Measurements from ENCODE around the gene OTOG. TPM values are rescaled to one million over a fixed set of nuclear protein-coding genes. Genes with fewer than 3 reads are reported as not detected.
A peak's percentile ranks its signal among the peaks of the same experiment; 100 is the strongest.

OTOG gene
- total and polyA plus RNA-seq, 2 of the 8 experiments (the other 6 are each of a cell fraction or from before 2014, with no cell fraction given): 0.41 to 1.5 TPM

GRCh38 chr11:17574141-17575091, 27.4 kb downstream of the OTOG start:
- no peak overlapping the region for H4K5ac ChIP-seq (ENCODE audit: insufficient read length, low read depth, low read length)
- POLR2A ChIA-PET (ENCODE audit: partially characterized antibody): no interaction called here
- TF ChIP-seq RFX5 (IDR thresholded peaks at IDR 0.05; ENCODE audit: borderline replicate concordance, low read depth, low read length): no peak
- no peak for TF ChIP-seq SIX5 (IDR thresholded peaks at IDR 0.05; ENCODE audit: low read depth, low read length)
- no peak for TF ChIP-seq ATF2 (IDR thresholded peaks at IDR 0.05; ENCODE audit: low read length)
- no peak for TF ChIP-seq CEBPB (IDR thresholded peaks at IDR 0.05; ENCODE audit: low read depth, low read length)
- no peak for TF ChIP-seq NANOG (IDR thresholded peaks at IDR 0.05; ENCODE audit: insufficient read depth, low read depth, low read length, poor library complexity, severe bottlenecking)
- no peak for TF ChIP-seq JUND (IDR thresholded peaks at IDR 0.05; ENCODE audit: low read length)
- no peak for TF ChIP-seq TAF1 (IDR thresholded peaks at IDR 0.05; ENCODE audit: low read depth, low read length)
- no peak for TF ChIP-seq RXRA (IDR thresholded peaks at IDR 0.05; ENCODE audit: insufficient read depth, low read depth, low read length)
- TF ChIP-seq ZNF274 (IDR thresholded peaks at IDR 0.05; ENCODE audit: borderline replicate concordance, extremely low read depth, low read length): no peak
- no peak for TF ChIP-seq HDAC6 (IDR thresholded peaks at IDR 0.05; ENCODE audit: low read depth, low read length)

More at GRCh38 chr11:17574141-17575091, 27.4 kb downstream of the OTOG start:
- Histone ChIP-seq H2AFZ (ENCODE audit: low read length) (no peak overlapping the region), H3K36me3 (ENCODE audit: control insufficient read depth in 2 of 4, insufficient read depth in 4 of 4, low read length in 3 of 4) (no peaks in the 10 kb centered on the region), H2AK5ac (ENCODE audit: low read depth, low read length) (no peak overlapping the region), H3K9ac (replicated peaks in 1 of 4; ENCODE audit: extremely low read depth in 1 of 4, low read depth in 3 of 4, low read length in 3 of 4) (no peak overlapping the region), H3K4me1 (replicated peaks in 1 of 4; ENCODE audit: control insufficient read depth in 3 of 4, insufficient read depth in 4 of 4, low read length in 3 of 4) (peaks cover 0 to 6% (median 2%) of the 10 kb centered on the region in 4 experiments; a peak in 5 of 7 replicates), H3K4me3 (ENCODE audit: extremely low read depth in 1 of 4, insufficient read depth in 2 of 4, low read depth in 3 of 4, low read length in 4 of 4) (no peak overlapping the region), H4K20me1 (replicated peaks in 1 of 2; ENCODE audit: control insufficient read depth in 1 of 2, insufficient read depth in 2 of 2, low read length in 2 of 2) (peaks cover 0 to 10% of the 10 kb centered on the region in 2 experiments), H3K23ac (ENCODE audit: insufficient read length) (no peak overlapping the region), H3K27ac (ENCODE audit: low read depth, low read length) (no peak overlapping the region), H3K27me3 (replicated peaks in 1 of 4; ENCODE audit: control insufficient read depth in 3 of 4, extremely low read depth in 1 of 4, insufficient read depth in 3 of 4, low read length in 3 of 4) (no peaks in the 10 kb centered on the region), H2BK20ac (ENCODE audit: low read length) (no peak overlapping the region), H2BK5ac (ENCODE audit: low read depth, low read length) (no peak overlapping the region), H3K56ac (replicated peaks; ENCODE audit: insufficient read length, low read depth, low read length) (no peak overlapping the region), H3K4me2 (ENCODE audit: insufficient read depth in 1 of 2, low read depth in 2 of 2, low read length in 2 of 2) (no peak overlapping the region), H3K79me1 (ENCODE audit: low read depth, low read length) (no peaks in the 10 kb centered on the region), H3K4ac (replicated peaks; ENCODE audit: insufficient read length, low read depth, low read length) (no peak overlapping the region), H2BK120ac (replicated peaks; ENCODE audit: low read depth, low read length) (no peak overlapping the region), H4K8ac (ENCODE audit: extremely low read depth, insufficient read depth, low read length) (peak overlapping the region; percentile 12), H3K14ac (ENCODE audit: insufficient read length) (no peak overlapping the region), H3K18ac (ENCODE audit: extremely low read depth, low read length) (no peak overlapping the region), H3K79me2 (ENCODE audit: control insufficient read depth in 1 of 2, insufficient read depth in 2 of 2, low read length in 2 of 2) (no peaks in the 10 kb centered on the region), H2BK12ac (ENCODE audit: low read depth, low read length) (0 out of 2 replicates have a peak overlapping the region, but pooled peaks have one; percentile 17), H2BK15ac (ENCODE audit: low read length) (no peak overlapping the region), H3K23me2 (ENCODE audit: low read depth, low read length) (no peaks in the 10 kb centered on the region), H3K9me3 (ENCODE audit: insufficient read depth in 2 of 2, low read depth in 1 of 2, low read length in 1 of 2) (no peaks in the 10 kb centered on the region), H4K91ac (replicated peaks; ENCODE audit: insufficient read length, low read length) (no peak overlapping the region)
- CTCF ChIA-PET (ENCODE audit: partially characterized antibody): interaction anchor here (0.9 to 6.1 kb wide), 7 partner anchors 11 to 156 kb away, joined by 3 to 54 read pairs (median 5); no protein-coding TSS in a partner anchor
- no peak for FAIRE-seq
- DNase-seq (ENCODE audit: low read depth in 1 of 2, low spot score in 2 of 2): peak in 1 of 2 experiments; percentile 37
- 84% methylated on average over 9 of the region's 9 CpGs; no CpG with 5 or more reads in 1 of the 2 experiments for WGBS, 2 experiments (ENCODE audit: extremely low coverage in 1 of 2, insufficient coverage in 1 of 2, insufficient read length in 1 of 2, insufficient replicate concordance in 2 of 2, low coverage in 1 of 2, low lambda C conversion rate in 2 of 2, missing lambda C conversion rate in 1 of 2)
